ENCODE results near the gene TFF1.

GRCh38 chr21:42319376-42319775 lies 47.0 kb downstream of the TFF1 start:
- TF ChIP-seq, protein P1, sequence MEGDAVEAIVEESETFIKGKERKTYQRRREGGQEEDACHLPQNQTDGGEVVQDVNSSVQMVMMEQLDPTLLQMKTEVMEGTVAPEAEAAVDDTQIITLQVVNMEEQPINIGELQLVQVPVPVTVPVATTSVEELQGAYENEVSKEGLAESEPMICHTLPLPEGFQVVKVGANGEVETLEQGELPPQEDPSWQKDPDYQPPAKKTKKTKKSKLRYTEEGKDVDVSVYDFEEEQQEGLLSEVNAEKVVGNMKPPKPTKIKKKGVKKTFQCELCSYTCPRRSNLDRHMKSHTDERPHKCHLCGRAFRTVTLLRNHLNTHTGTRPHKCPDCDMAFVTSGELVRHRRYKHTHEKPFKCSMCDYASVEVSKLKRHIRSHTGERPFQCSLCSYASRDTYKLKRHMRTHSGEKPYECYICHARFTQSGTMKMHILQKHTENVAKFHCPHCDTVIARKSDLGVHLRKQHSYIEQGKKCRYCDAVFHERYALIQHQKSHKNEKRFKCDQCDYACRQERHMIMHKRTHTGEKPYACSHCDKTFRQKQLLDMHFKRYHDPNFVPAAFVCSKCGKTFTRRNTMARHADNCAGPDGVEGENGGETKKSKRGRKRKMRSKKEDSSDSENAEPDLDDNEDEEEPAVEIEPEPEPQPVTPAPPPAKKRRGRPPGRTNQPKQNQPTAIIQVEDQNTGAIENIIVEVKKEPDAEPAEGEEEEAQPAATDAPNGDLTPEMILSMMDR (conservative IDR thresholded peaks at IDR 0.05; ENCODE audit: low read length): no peak
- TF ChIP-seq EZH2phosphoT487 (IDR thresholded peaks at IDR 0.05; ENCODE audit: borderline replicate concordance): no peak

Measured in Loucy (cell line).